ENCODE results near the gene CCM2.

GRCh38 chr7:44965441-44965903 is 34.5 kb upstream of the CCM2 start:
- TF ChIP-seq POLR2A (IDR thresholded peaks at IDR 0.05) (no peak), CTCF (IDR thresholded peaks at IDR 0.05) (no peak), POLR2AphosphoS5 (IDR thresholded peaks at IDR 0.05) (no peak)

Measured in prostate gland (tissue), 2 donors.